HL-60/S4 treated with retinoic acid at 250 ng/mL for 4 days and 3 days (cell line): ENCODE data around the gene ADAMTS6.
"Not testable (repeated sequence)": the region's sequence is repeated elsewhere in the genome, so short reads cannot be mapped to it uniquely, and the experiment has no call there.

Experiments used
- in situ Hi-C: fragments of 300-500 bp; cut with MboI; formaldehyde crosslinking; loops from 2 replicates; pipeline ENCODE4 v1.7.0; 2022; ENCODE audit warnings: low sequenced_read_pairs

ADAMTS6 gene

DNA sequence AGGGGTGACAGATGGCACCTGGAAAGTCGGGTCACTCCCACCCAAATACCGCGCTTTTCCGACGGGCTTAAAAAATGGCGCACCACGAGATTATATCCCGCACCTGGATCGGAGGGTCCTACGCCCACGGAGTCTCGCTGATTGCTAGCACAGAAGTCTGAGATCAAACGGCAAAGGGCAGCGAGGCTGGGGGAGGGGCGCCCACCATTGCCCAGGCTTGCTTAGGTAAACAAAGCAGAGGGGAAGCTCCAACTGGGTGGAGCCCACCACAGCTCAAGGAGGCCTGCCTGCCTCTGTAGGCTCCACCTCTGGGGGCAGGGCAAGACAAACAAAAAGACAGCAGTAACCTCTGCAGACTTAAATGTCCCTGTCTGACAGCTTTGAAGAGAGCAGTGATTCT, 111.2 kb downstream of the ADAMTS6 start:
- in situ Hi-C loops, result not testable (repeated sequence)

DNA sequence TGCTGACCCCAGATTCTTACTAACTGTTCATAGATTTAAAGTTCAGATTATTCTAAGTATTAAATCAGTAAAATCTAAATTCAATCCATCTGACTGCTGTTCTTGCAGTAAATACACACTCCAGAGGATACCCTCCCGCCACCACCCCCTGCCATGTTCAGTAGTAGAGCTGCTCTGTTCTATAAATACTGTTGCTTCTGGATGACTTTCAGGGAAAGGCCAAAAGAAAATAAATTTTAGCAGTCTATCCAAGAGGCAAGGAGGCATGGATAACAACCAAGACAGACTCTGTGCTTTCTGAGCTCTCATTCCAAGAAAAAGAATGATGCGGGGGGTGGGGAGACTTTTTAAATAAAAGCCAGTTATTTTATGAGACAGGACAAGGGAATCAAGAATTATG, 115.1 kb downstream of the ADAMTS6 start:
- in situ Hi-C loops, result no loop called here

DNA sequence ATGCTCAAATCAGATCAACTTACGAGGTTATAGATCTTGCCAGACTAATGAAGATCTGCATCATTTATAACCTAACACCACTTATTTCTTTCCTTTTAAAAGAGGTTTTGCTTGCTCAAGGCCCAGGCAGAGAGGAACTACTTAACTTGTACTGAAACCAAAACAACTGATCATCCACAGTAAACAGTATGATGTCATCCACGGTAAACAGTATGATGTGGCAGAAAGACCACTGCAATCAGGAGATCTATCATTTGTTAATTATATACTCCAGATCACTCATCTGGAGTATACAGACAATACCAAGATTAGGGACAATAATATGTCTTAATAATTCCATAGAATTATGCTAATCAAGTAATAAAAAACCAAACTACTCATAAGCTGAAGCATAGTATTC, 116.8 kb downstream of the ADAMTS6 start:
- in situ Hi-C loops, result no loop called here

DNA sequence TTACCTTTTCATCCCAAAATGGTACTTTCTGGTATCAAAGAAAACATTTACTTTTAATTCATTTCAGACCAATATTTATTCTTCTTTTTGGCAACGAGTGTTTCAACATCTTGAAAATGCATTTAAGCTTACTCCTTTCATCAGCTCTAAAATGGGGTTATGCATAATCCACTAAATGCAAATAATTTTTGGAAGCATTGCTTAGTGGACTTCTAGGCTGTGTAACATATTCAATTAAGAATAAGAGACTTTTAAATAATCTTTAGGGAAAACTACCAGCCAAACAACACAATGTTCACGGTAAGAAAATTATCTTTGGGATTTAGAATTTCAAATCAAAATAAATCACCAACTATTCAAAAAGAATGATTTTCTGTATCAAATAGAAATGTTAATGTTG, 118.2 kb downstream of the ADAMTS6 start:
- in situ Hi-C loops, result no loop called here

DNA sequence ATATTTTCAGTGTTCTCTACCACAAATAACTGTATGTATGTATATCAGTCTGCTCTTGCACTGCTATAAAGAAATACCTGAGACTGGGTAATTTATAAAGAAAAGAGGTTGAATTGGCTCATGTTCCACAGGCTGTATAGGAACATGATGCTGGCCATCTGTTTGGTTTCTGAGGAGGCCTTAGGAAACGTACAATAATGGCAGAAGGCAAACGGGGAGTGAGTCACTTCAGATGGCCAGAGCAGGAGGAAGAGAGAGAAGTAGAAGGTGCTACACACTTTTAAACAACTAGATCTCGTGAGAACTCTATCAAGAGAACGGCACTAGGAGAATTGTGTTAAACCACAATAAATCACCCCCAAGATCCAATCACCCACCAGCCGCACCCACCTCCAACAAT, 121.7 kb downstream of the ADAMTS6 start:
- in situ Hi-C loops, result no loop called here

DNA sequence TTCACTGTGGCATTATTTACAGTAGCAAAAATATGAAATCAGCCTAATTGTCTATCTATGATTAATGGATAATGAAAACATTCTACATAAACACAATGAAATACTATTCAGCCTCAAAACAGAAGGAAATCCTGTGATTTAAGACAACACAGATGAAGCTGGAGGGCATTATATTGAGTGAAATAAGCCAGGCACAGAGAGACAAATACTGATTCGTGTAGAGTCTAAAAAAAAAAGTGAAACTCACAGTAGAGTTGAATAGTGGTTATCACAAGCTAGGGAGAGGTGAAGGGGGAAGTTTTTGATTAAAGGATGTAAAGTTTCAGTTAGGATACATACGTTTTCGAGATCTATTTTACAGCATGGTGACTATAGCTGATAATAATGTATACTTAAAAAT, 122.2 kb downstream of the ADAMTS6 start:
- in situ Hi-C loops, result no loop called here

DNA sequence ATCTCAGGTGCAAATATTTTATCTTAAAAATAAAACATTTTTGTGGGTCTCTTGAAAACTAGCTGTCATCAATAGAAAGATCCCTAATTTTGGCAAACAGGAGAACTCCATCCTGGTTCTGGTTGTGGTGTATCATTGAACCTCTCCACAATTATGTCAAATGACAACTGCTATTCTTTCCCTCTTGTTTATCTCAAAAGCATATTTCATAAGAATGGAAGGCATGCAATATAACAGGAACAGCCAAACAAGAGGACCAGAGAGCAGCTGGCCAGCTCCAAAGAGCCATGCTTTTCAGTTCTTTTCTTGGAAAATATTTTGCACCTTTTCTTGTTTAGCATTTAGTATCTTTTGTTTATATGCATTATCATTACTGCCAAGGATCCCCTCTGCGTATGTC, 125.4 kb downstream of the ADAMTS6 start:
- in situ Hi-C loops, result no loop called here

DNA sequence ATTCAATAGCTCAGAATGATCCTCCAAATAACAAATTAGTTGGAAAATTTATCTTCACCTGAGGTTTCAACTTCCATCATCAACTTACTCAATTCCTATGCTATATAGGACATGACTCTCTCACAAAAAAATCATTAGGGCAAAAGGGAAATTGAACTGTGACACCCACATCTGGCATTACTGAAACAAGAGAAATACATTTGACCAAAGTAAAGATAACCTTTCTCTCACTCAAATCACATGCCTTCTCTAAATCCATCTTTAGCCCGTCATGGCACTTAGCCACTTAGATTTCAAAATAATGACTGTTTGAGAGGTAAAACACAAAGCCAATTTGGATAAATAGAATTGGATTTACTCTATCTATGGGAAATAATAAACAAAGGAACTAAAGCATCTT, 126.4 kb downstream of the ADAMTS6 start:
- in situ Hi-C loops, result no loop called here

DNA sequence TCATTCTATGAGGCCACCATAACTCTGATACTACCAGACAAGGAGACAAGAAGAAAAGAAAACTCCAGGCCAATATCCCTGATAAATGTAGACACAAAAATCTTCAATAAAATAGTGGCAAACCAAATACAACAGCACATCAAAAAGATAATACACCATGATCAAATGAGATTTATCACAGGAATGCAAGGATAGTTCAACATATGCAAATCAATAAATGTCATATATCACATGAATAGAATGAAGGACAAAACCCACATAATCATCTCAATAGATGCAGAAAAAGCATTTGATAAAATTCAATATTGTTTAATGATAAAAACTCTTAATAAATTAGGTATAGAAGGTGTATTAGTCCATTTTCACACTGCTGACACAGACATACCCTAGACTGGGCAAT, 139.9 kb downstream of the ADAMTS6 start:
- in situ Hi-C loops, result no loop called here

DNA sequence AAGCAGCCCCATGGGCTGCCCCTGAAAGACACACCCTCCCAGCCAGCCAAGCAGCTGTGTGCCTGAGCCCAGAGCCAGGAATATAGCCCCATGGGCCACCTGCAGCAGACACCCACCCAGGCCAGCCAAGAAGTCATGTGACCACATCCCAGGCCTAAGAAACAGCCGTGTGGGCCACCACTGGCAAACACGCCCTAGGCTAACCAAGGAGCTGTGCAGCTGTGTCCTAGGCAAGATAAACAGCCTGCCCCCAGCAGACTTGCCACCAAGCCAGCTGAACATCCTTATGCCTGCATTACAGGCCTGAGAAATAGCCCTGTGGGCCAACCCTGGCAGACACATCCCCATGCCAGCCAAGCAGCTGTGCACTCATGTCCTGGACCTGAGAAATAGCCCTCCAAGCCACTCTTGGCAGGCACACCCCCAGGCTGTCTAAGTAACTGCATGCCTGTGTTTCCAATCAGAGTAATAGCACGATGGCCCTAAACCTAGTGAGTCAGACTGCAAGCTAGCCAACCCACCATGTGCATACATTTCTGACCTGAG, 143.0 kb downstream of the ADAMTS6 start:
- in situ Hi-C loops, result no loop called here

DNA sequence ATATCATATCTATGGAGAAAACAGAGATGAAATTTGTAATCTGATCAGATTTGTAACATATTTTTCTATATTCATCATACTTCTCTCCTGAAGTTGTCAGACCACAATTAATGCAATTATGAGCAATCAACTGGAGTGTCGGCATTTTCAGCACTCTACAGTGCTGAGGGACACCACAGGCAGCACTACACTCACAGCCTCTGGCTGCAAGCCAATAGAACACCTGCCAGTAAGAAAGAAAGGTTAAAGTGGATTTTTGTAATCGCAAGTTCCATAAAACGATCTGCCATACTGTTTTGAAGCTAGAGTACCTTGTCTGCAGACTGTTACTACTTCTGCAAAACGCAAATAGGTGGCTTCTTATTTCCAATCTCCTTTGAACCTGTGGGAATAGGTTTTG, 147.6 kb downstream of the ADAMTS6 start:
- in situ Hi-C loops, result no loop called here

DNA sequence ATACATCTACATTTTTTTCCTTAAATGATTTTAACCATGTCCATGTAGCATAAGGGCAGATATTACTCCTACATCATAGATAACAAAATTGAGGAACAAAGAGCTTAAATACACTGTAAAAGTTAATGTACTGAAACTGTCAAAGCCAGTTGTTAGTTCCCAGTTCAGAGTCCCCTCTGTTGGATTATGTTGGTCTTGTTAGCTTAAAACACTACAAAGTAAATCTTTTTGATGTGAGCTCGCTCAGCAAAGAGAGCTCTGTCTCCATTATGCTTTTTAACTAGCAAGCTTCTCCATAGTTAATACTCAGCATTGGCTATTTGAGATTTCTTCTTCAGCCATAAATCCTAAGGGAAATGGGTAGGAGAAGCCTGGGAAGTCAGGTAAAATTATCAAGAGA, 149.1 kb downstream of the ADAMTS6 start:
- in situ Hi-C loops, result no loop called here

DNA sequence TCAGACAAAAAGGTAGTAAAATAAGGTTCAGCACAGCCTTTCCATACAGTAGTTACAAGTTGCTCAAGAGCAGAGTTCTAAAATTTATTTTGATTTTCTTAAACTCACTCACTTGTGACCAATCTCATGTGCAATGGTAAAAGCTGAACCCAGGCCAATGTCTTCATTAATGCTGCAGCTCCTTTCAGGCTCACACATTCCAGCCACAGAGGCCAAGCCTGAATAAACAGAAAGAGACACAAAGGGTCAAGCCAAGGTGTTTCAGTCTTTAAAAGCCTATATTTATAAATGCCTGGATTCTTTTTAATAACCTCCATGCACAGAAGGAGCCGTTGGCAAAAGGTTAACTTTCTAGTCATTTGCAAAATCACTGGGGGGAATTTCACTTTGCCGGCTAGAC, 152.5 kb downstream of the ADAMTS6 start:
- in situ Hi-C loops, result no loop called here

DNA sequence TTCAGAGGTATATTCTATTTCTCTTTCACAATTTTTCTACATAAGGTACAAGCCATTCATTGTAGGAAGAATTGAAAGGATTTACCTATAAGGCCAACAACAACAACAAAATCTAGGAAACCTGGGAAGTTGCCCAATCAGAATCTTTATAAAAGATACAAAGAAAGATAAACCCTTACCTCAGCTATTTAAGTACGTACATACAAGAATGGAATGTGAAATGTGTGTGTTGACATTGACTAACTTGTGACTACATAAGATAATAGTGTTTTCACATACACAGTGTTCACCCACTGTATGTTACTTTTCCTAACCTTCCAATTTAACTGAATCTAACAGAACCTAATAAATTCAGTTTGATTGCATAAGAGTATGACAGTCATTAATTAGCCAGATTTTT, 154.1 kb downstream of the ADAMTS6 start:
- in situ Hi-C loops, result no loop called here

DNA sequence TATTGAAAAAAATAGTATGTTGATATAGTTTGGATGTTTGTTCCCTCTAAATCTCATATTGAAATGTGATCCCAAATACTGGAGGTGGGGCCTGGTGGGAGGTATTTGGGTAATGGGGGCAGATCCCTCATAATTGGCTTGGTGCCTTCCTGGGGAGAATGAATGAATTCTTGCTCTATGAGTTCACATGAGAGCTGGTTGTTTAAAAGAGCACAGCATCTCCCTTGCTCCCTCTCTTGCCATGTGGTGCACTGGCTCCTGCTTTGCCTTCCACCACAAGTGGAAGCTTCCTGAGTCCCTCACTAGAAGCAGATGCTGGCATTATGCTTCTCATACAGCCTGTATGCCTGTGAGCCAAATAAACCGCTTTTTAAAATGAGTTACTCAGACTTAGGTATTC, 154.8 kb downstream of the ADAMTS6 start:
- in situ Hi-C loops, result no loop called here

DNA sequence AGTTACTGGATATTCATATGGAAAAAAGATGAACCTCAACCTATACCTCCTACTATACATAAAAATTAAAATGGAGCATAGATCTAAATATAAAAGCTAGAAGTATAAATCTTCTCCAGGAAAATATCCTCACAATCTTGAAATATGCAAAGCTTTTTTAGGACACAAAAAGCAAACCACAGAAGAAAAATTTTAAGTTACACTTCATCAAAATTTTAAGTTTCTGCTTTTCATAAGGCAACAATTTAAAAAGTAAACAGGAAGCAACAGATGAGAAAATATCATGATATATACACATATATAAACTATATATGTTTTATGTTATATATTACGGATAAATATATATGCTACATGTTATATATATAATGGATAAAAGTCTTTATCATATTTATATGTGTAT, 157.5 kb downstream of the ADAMTS6 start:
- in situ Hi-C loops, result no loop called here

DNA sequence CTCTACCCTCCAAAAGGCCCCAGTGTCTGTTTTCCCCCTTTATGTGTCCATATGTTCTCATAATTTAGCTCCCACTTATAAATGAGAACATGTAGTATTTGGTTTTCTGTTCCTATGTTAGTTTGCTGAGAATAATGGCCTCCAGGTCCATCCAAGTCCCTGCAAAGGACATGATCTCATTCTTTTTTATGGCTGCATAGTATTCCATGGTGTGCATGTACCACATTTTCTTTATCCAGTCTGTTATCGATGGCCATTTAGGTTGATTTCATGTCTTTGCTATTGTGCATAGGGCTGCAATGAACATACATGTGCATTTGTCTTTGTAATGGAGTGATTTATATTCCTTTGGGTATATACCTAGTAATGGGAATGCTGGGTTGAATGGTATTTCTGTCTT, 161.0 kb downstream of the ADAMTS6 start:
- in situ Hi-C loops, result not testable (repeated sequence)

DNA sequence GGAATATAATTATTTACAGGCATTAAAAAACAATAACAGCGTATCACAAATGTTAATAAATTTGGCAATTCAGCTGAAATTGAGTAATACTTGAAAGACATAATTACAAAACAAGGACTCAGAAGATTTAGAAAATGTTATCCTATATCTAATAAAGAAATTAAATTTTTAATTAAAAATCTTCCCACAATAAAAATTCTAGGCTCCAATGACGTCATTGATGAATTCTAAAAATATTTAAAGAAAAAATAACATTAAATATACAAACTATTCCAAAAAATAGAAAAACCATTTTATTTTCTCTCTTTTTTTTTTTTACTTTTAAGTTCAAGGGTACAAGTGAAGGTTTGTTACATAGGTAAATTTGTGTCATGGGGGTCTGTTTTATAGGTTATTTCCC, 161.5 kb downstream of the ADAMTS6 start:
- in situ Hi-C loops, result no loop called here

DNA sequence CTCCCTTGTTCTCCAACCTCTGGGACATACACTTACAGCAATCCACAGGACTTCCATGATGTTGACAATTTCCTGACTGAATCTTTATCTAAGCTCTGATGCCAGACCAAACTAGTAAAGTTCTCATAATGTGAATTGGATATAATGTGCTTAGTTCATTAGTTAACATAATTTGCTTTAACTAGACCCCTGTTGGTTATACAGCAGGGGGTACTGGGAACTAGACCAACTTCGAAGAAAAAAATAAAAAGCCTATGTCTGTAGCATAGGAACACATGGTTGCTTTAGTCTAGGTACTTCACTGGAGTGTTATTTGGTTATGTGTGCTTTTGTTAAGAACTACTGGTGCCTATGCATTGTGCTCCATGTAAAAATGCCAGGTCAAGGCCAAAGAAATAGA, 173.8 kb downstream of the ADAMTS6 start:
- in situ Hi-C loops, result no loop called here

DNA sequence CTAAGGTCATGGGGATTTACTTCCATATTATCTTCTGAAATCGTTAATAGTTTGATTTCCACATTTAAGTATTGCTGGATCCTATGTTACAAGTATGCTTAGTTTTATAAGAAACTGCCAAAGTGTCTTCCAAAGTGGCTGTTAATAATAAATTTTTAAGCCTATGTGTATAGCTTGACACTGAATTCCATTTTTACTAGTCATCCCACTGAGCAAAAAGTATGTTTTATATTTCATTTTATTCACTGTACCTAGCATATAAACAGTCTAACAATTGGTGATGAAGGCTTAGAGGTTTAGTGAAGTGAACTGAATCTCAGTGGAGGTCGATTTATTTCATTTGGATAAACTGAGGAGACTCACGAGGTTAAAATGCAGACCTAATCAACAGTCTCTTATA, 174.6 kb downstream of the ADAMTS6 start:
- in situ Hi-C loops, result no loop called here

DNA sequence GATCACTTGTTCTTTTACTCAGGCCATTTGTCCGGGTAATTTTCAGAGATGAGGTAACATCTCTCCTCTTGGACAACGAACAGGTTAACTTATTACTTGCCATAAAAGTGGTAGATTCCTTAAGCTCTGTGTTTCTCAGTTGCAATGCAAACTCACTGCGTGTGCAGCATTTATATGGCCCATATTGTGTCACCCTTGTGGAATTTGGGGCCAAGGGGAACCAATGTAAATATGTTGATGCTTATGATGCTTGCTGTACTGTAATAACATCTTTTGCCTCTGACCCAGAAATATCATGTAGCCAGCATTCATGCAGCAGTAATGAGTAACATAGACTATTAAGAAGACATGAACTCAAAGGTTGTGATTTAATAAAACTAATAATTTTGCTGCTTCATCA, 175.8 kb downstream of the ADAMTS6 start:
- in situ Hi-C loops, result no loop called here

DNA sequence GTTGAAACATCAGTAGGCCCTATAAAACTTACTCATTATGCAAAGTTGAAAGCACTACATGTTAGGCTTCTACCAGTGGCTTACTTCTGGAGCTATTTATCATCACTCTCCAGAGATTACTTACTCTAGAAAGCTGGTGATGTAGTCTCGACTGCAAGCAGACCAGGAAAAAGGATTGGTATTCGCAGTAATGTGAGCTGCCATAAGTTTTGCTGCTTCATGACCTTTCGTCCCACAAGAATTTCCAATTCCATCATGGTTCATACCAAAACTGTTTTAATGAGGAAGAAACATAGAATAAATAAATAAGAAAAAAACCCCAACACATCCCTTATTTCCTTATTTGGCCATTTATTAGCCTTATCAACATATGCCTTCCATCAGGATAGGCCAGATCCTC, 181.9 kb downstream of the ADAMTS6 start:
- in situ Hi-C loops, result no loop called here

DNA sequence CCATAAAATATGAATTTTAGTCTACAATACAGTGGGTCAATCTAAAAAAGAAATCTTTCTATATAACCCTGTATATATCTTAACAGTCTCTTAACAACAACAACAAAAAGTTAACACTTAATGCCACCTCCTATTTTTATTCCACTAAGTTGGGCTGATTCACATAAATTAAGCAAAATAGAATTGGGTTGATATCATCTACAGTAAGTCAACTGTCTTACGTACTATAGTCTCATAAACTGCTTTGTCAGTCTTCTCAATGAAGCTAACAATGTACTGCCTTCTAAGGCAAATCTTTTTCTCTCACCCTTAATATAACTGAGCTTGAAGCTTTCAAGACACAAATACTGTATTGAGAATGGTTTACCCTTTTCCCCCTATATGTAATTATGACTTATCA, 185.7 kb downstream of the ADAMTS6 start:
- in situ Hi-C loops, result no loop called here

DNA sequence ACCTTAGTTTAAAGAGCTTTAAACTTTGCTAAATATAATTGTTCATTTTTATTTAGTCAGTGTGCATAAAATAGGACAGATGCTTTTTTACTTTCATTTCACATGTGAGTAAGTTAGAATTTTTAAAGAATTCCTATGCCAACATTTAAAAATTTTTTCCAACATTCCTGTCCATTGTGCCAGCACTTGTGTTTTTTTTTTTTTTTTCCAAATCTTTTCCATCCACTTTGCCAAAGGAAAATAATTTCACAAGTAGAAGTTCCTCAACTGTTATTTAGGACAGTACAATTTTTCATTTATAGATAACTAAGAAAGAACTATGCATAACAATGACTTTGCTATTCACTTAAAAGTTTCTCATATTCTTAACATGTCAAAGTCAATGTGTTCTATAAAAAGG, 189.5 kb downstream of the ADAMTS6 start:
- in situ Hi-C loops, result no loop called here
